Parathyroid adenoma (tissue), 2 donors: ENCODE data around the gene ZDHHC19.

Experiments used
- H2AFZ ChIP-seq: fragments of 300-600 bp; sonication (generic); one replicate; pipeline ENCODE4 v1.7.0; 2017; ENCODE audit warnings: antibody characterized with exemption, mild to moderate bottlenecking
- H3K27ac ChIP-seq: fragments of 300-600 bp; sonication (generic); one replicate; pipeline ENCODE4 v1.7.0; 2017
- H3K27me3 ChIP-seq: fragments of 300-600 bp; sonication (generic); one replicate; pipeline ENCODE4 v1.7.0; 2017; ENCODE audit warnings: low read length; ENCODE audit not compliant: control insufficient read depth, insufficient read depth
- H3K36me3 ChIP-seq: fragments of 300-600 bp; sonication (generic); one replicate; pipeline ENCODE4 v1.7.0; 2017; ENCODE audit warnings: low read length; ENCODE audit not compliant: control insufficient read depth, insufficient read depth
- H3K4me1 ChIP-seq: fragments of 300-600 bp; sonication (generic); one replicate; pipeline ENCODE4 v1.7.0; 2017; ENCODE audit warnings: control low read depth
- H3K4me2 ChIP-seq: fragments of 300-600 bp; sonication (generic); one replicate; pipeline ENCODE4 v1.7.0; 2017; ENCODE audit warnings: low read length
- H3K4me3 ChIP-seq: fragments of 300-600 bp; sonication (generic); one replicate; pipeline ENCODE4 v1.7.0; 2017; ENCODE audit warnings: low read depth, low read length
- H3K79me2 ChIP-seq: fragments of 300-600 bp; sonication (generic); one replicate; pipeline ENCODE4 v1.7.0; 2017; ENCODE audit warnings: control low read depth
- H3K9ac ChIP-seq: fragments of 300-600 bp; sonication (generic); one replicate; pipeline ENCODE4 v1.7.0; 2017; ENCODE audit warnings: mild to moderate bottlenecking
- H3K9me3 ChIP-seq: fragments of 300-600 bp; sonication (generic); one replicate; pipeline ENCODE4 v1.7.0; 2017; ENCODE audit warnings: low read length; ENCODE audit not compliant: control insufficient read depth
- CTCF ChIP-seq: fragments of 300-600 bp; sonication (generic); IDR thresholded peaks from one replicate; pipeline ENCODE4 v1.7.0; 2017; ENCODE audit warnings: antibody characterized with exemption, mild to moderate bottlenecking
- donor health status: primary hyperparathyroidism.

ZDHHC19 gene

DNA sequence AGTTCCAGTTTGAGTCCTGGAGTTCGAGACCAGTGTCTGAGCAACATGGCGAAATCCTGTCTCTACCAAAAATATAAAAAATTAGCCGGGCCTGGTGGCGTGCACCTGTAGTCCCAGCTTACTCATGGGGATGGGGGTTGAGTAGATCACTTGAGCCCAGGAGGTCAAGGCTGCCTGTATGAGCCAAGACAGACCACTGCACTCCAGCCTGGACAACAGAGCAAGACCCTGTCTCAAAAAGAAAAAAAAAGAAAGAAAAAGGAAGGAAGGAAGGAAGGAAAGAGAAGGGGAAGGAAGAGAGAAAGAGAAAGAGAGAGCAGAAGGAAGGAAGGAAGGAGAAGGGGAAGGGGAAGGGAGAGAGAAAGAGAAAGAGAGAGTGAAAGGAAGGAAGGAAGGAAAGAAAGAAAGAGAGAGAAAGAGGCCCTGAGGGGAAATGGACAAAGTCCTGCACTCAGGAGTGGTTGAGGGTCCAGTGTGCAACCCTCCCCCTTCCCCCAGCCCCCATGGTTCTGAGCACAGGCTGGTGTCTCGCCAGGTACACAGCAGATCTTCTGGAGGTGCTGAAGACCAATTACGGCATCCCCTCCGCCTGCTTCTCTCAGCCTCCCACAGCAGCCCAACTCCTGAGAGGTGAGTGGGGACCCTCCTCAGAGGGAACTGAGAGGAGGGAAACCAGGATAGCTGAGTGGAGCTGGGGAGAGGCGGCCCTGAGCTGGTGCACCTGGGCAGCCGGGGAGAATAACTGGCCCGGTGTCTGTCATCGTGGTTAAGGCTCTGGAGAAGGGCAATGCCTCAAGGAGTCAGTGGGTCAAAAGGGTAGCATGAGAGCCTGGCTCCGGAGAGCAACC, 6.3 kb upstream of the ZDHHC19 start:
- Histone ChIP-seq H3K79me2 (no peaks in the 10 kb centered on the region), H3K4me1 (peaks cover 11% of the 10 kb centered on the region)

GRCh38 chr3:196216681-196217211, 5.5 kb upstream of the ZDHHC19 start:
- H3K4me1 ChIP-seq: peaks cover 11% of the 10 kb centered on the region
- H2AFZ ChIP-seq: peak overlapping the region; percentile 87
- peak overlapping the region; percentile 27 for H3K4me3 ChIP-seq
- H3K27ac ChIP-seq: peak overlapping the region; percentile 24
- H3K4me2 ChIP-seq: peak overlapping the region; percentile 66
- no peak overlapping the region for H3K9ac ChIP-seq
- H3K79me2 ChIP-seq: no peaks in the 10 kb centered on the region
- H3K36me3 ChIP-seq: no peaks in the 10 kb centered on the region
- no peaks in the 10 kb centered on the region for H3K27me3 ChIP-seq
- no peaks in the 10 kb centered on the region for H3K9me3 ChIP-seq
- no peak for TF ChIP-seq CTCF

More for the DNA sequence above, 6.3 kb upstream of the ZDHHC19 start:
- Histone ChIP-seq H3K36me3 (no peaks in the 10 kb centered on the region), H3K27ac (no peak overlapping the region), H3K4me2 (no peak overlapping the region), H3K9ac (no peak overlapping the region), H3K4me3 (peak overlapping the region; percentile 27), H3K9me3 (no peaks in the 10 kb centered on the region), H2AFZ (no peak overlapping the region), H3K27me3 (no peaks in the 10 kb centered on the region)
- TF ChIP-seq CTCF: no peak

- peaks cover 11% of the 10 kb centered on the region for H3K4me1 ChIP-seq
- no peaks in the 10 kb centered on the region for H3K27me3 ChIP-seq
- H3K4me2 ChIP-seq: peak within 1 kb of the TSS; percentile 66
- no peaks in the 10 kb centered on the region for H3K36me3 ChIP-seq
- peak within 1 kb of the TSS; percentile 87 for H2AFZ ChIP-seq
- H3K79me2 ChIP-seq: no peaks in the 10 kb centered on the region
- peak within 1 kb of the TSS; percentile 27 for H3K4me3 ChIP-seq
- H3K27ac ChIP-seq: peak within 1 kb of the TSS; percentile 47
- no peaks in the 10 kb centered on the region for H3K9me3 ChIP-seq
- no peak within 1 kb of the TSS for H3K9ac ChIP-seq
- no peak for TF ChIP-seq CTCF
These were observed 4.9 kb upstream of the ZDHHC19 start, which contains the start of gene SLC51A for GRCh38 chr3:196216089-196216564. Gene SLC51A, plus strand, starts transcription at chr3:196216534. Its CDS starts 179 bp downstream, at chr3:196216713.

GRCh38 chr3:196215493-196216020, 4.4 kb upstream of the ZDHHC19 start:
- Histone ChIP-seq H3K4me2 (no peak overlapping the region), H3K36me3 (no peaks in the 10 kb centered on the region), H3K9me3 (no peaks in the 10 kb centered on the region), H3K4me3 (no peak overlapping the region), H3K79me2 (no peaks in the 10 kb centered on the region), H3K9ac (no peak overlapping the region), H2AFZ (peak overlapping the region; percentile 87), H3K4me1 (peaks cover 11% of the 10 kb centered on the region), H3K27me3 (no peaks in the 10 kb centered on the region), H3K27ac (peak overlapping the region; percentile 47)
- TF ChIP-seq CTCF: no peak
